Gastrocnemius medialis (tissue), 4 donors: ENCODE results near the gene ARL15.

Experiments
- POLR2A ChIP-seq, 2 donors: fragments of 450-650 bp; IDR thresholded peaks; one replicate each; pipeline ENCODE4 v1.6.1; 2017; ENCODE audit warnings: antibody characterized with exemption in 2 of 2, mild to moderate bottlenecking in 2 of 2, moderate library complexity in 2 of 2
- TF ChIP-seq, protein P1 (sequence below), 5 experiments: fragments of 450-650 bp in 3 of 5; fragments of 200-600 bp in 2 of 5; sonication (generic) in 2 of 5; IDR thresholded peaks in 4 of 5; conservative IDR thresholded peaks in 1 of 5; 1 replicate in 4 of 5; 2 replicates in 1 of 5; pipeline ENCODE4 v1.5.1; 2016 to 2019; ENCODE audit warnings: antibody characterized with exemption in 5 of 5, mild to moderate bottlenecking in 3 of 5, moderate library complexity in 3 of 5

DNA sequence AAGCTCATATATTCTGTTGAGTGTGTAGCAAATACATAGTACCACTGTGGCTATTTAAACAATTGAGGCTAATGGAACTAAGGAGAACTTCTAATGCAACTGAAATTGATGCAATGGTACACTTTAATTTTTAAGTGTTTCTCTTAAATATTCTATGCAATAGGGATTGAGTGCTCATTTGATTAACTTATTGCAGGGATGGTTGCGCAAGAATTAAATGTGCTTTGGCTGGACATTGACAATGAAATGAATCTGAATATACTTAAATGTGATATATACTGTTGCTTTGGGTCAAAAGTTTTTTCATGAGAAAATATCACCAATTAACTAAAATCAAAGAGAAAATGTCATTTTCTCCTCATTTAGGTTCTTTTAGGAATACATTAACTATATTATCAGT is 227.1 kb downstream of the ARL15 start:
- TF ChIP-seq, protein P1, sequence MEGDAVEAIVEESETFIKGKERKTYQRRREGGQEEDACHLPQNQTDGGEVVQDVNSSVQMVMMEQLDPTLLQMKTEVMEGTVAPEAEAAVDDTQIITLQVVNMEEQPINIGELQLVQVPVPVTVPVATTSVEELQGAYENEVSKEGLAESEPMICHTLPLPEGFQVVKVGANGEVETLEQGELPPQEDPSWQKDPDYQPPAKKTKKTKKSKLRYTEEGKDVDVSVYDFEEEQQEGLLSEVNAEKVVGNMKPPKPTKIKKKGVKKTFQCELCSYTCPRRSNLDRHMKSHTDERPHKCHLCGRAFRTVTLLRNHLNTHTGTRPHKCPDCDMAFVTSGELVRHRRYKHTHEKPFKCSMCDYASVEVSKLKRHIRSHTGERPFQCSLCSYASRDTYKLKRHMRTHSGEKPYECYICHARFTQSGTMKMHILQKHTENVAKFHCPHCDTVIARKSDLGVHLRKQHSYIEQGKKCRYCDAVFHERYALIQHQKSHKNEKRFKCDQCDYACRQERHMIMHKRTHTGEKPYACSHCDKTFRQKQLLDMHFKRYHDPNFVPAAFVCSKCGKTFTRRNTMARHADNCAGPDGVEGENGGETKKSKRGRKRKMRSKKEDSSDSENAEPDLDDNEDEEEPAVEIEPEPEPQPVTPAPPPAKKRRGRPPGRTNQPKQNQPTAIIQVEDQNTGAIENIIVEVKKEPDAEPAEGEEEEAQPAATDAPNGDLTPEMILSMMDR (IDR thresholded peaks at IDR 0.05 in 4 of 5, conservative IDR thresholded peaks at IDR 0.05 in 1 of 5) = no peak
- no peak for TF ChIP-seq POLR2A (IDR thresholded peaks at IDR 0.05)
